ENCODE results near the gene ZNRF1. TPM values are rescaled to one million over a fixed set of nuclear protein-coding genes. Genes with fewer than 3 reads are reported as not detected.

Gene ZNRF1
- total and polyA plus RNA-seq, 10 of the 15 experiments (the other 5 are each of a cell fraction or from before 2014, with no cell fraction given), result 5.8 to 25.9 (median 14.3) TPM

- TF ChIP-seq NFYB (IDR thresholded peaks at IDR 0.05; ENCODE audit: insufficient read depth, low read depth, low read length) (no peak), PKNOX1 (IDR thresholded peaks at IDR 0.05) (no peak), YBX1 (IDR thresholded peaks at IDR 0.05) (no peak), E2F8 (IDR thresholded peaks at IDR 0.05; ENCODE audit: low read depth, partially characterized antibody) (no peak), LARP7 (IDR thresholded peaks at IDR 0.05) (no peak), GABPA (IDR thresholded peaks at IDR 0.05; ENCODE audit: low read depth) (no peak), NR2C1 (IDR thresholded peaks at IDR 0.05) (no peak)
- CTCF ChIA-PET, result interaction anchor here (0.6 to 6.7 kb wide), 39 partner anchors 9 to 1356 kb away, joined by 3 to 90 read pairs (median 6); partner anchors contain the start of genes MLKL, WDR59 and ZNRF1
- peaks cover 36% of the 10 kb centered on the region for H3K4me1 ChIP-seq (ENCODE audit: control insufficient read depth, insufficient read depth, low read length)
- H3K4me2 ChIP-seq (ENCODE audit: control insufficient read depth, insufficient read depth), result no peak overlapping the region
- POLR2A ChIA-PET, result interaction anchor here (0.9 to 1.8 kb wide), 4 partner anchors 99 to 249 kb away, joined by 3 to 13 read pairs (median 4); partner anchors contain the start of gene ZNRF1
- 44% methylated on average over 26 of the region's 26 CpGs for WGBS (ENCODE audit: insufficient coverage, insufficient replicate concordance, low lambda C conversion rate, missing lambda C conversion rate)
- RAD21 ChIA-PET (ENCODE audit: unreplicated experiment), result interaction anchor here (0.9 to 4.9 kb wide), 17 partner anchors 8 to 299 kb away, joined by 3 to 92 read pairs (median 8); partner anchors contain the start of genes WDR59 and ZNRF1
- no peak for FAIRE-seq
- H3K27me3 ChIP-seq (replicated peaks in 1 of 2; ENCODE audit: control insufficient read depth in 2 of 2, insufficient read depth in 2 of 2, low read length in 1 of 2), result no peaks in the 10 kb centered on the region
- H3K79me2 ChIP-seq (ENCODE audit: control insufficient read depth, insufficient read depth, low read length), result no peaks in the 10 kb centered on the region
- SMC1A ChIA-PET (ENCODE audit: uncharacterized antibody, unreplicated experiment), result interaction anchor here (0.8 to 6.7 kb wide), 21 partner anchors 8 to 402 kb away, joined by 3 to 69 read pairs (median 4); partner anchors contain the start of gene ZNRF1
- no peak overlapping the region for H3K4me3 ChIP-seq
- H3K27ac ChIP-seq (ENCODE audit: control insufficient read depth, insufficient read depth), result no peak overlapping the region
- no peak overlapping the region for H3K9ac ChIP-seq (ENCODE audit: control insufficient read depth, insufficient read depth, low read length)
- no peaks in the 10 kb centered on the region for H3K9me3 ChIP-seq (replicated peaks; ENCODE audit: control insufficient read depth, insufficient read depth, low read length)
- no peak for DNase-seq (ENCODE audit: low read depth, low spot score)
- no peak overlapping the region for H2AFZ ChIP-seq (ENCODE audit: control insufficient read depth, low read depth, low read length)
- intact Hi-C loops (cut with micrococcal nuclease; ENCODE audit: unreplicated experiment), result loop anchor here (1.0 to 5.0 kb wide), 6 partner anchors 35 to 403 kb away; no protein-coding TSS in a partner anchor
- in situ Hi-C loops (cut with MboI), result no loop called here
- no peaks in the 10 kb centered on the region for H4K20me1 ChIP-seq (ENCODE audit: control insufficient read depth, insufficient read depth)
- no peak for ATAC-seq
- no peaks in the 10 kb centered on the region; a peak in 1 of 4 replicates for H3K36me3 ChIP-seq (ENCODE audit: control insufficient read depth in 2 of 2, insufficient read depth in 2 of 2, low read length in 1 of 2)
- BruUV-seq (replicated peaks), result no TSS peak
These were observed 113.3 kb downstream of the ZNRF1 start for GRCh38 chr16:75111961-75112733.

Measured in GM12878 (cell line).